Fibroblast of gingiva (primary cell): Measurements from ENCODE around the gene CPEB4.
A peak's percentile ranks its signal among the peaks of the same experiment; 100 is the strongest.

Source experiments
- DNase-seq: peaks from one replicate; pipeline ENCODE4 v3.0.0-alpha.2; 2011; ENCODE audit warnings: low read depth

Gene CPEB4

GRCh38 chr5:173858670-173859407 lies 29.3 kb upstream of the CPEB4 start:
- DNase-seq, result no peak

GRCh38 chr5:173859408-173860159 lies 28.6 kb upstream of the CPEB4 start:
- no peak for DNase-seq

- DNase-seq, result no peak
These were observed 26.1 kb upstream of the CPEB4 start for GRCh38 chr5:173862047-173862477.

- no peak for DNase-seq
These were observed 24.8 kb upstream of the CPEB4 start for GRCh38 chr5:173863359-173863758.

- no peak for DNase-seq
These were observed 23.8 kb upstream of the CPEB4 start for GRCh38 chr5:173864126-173865050.

- DNase-seq, result no peak
These were observed 21.8 kb upstream of the CPEB4 start for GRCh38 chr5:173866243-173866857.

GRCh38 chr5:173866858-173867679 lies 21.1 kb upstream of the CPEB4 start:
- DNase-seq, result no peak

- DNase-seq, result no peak
These were observed 19.9 kb upstream of the CPEB4 start for GRCh38 chr5:173868096-173868880.

GRCh38 chr5:173869316-173869715 lies 18.8 kb upstream of the CPEB4 start:
- DNase-seq, result no peak

- no peak for DNase-seq
These were observed 15.2 kb upstream of the CPEB4 start for GRCh38 chr5:173872957-173873305.

- no peak for DNase-seq
These were observed 14.7 kb upstream of the CPEB4 start for GRCh38 chr5:173873306-173873922.

GRCh38 chr5:173875189-173875588 lies 13.0 kb upstream of the CPEB4 start:
- no peak for DNase-seq

- DNase-seq, result no peak
These were observed 9.8 kb upstream of the CPEB4 start for GRCh38 chr5:173878224-173878967.

- peak; percentile 50 for DNase-seq
These were observed 7.7 kb upstream of the CPEB4 start for GRCh38 chr5:173880306-173880985.

- DNase-seq, result no peak
These were observed 6.2 kb upstream of the CPEB4 start for GRCh38 chr5:173881811-173882575.

- no peak for DNase-seq
These were observed 5.5 kb upstream of the CPEB4 start for GRCh38 chr5:173882632-173883031.

- DNase-seq, result no peak
These were observed 4.7 kb upstream of the CPEB4 start for GRCh38 chr5:173883347-173883924.
